ENCODE data around the gene DNAJC15. TPM values are rescaled to one million over a fixed set of nuclear protein-coding genes. Genes with fewer than 3 reads are reported as not detected.

Gene DNAJC15
- total and polyA plus RNA-seq, 2 of the 8 experiments (the other 6 are each of a cell fraction or from before 2014, with no cell fraction given): 5.8 to 20.8 TPM

GRCh38 chr13:43136920-43137575, 113.7 kb downstream of the DNAJC15 start:
- no peak overlapping the region for H2BK20ac ChIP-seq (ENCODE audit: low read length)

More at GRCh38 chr13:43136920-43137575, 113.7 kb downstream of the DNAJC15 start:
- no peak for DNase-seq (ENCODE audit: low read depth in 1 of 2, low spot score in 2 of 2)
- no peak overlapping the region for H4K91ac ChIP-seq (replicated peaks; ENCODE audit: insufficient read length, low read length)
- no peak overlapping the region for H3K23ac ChIP-seq (ENCODE audit: insufficient read length)
- no peak overlapping the region for H4K5ac ChIP-seq (ENCODE audit: insufficient read length, low read depth, low read length)
- peak overlapping the region; percentile 29; the same call in 1 of the 2 replicates for H2AFZ ChIP-seq (ENCODE audit: low read length)
- H3K4me1 ChIP-seq (replicated peaks in 1 of 4; ENCODE audit: control insufficient read depth in 3 of 4, insufficient read depth in 4 of 4, low read length in 3 of 4): peaks cover 8 to 17% (median 10%) of the 10 kb centered on the region in 4 experiments; a peak in 6 of 7 replicates
- H3K36me3 ChIP-seq (ENCODE audit: control insufficient read depth in 2 of 4, insufficient read depth in 4 of 4, low read length in 3 of 4): no peaks in the 10 kb centered on the region
- no peak for FAIRE-seq
- ChIA-PET POLR2A (ENCODE audit: partially characterized antibody) (interaction anchor here (1.5 kb wide), 1 partner anchor 276 kb away, joined by 3 read pairs; no protein-coding TSS in a partner anchor), CTCF (ENCODE audit: partially characterized antibody) (interaction anchor here (0.6 to 2.4 kb wide), 5 partner anchors 15 to 169 kb away, joined by 3 to 6 read pairs (median 3); no protein-coding TSS in a partner anchor)
- WGBS, 2 experiments (ENCODE audit: extremely low coverage in 1 of 2, insufficient coverage in 1 of 2, insufficient read length in 1 of 2, insufficient replicate concordance in 2 of 2, low coverage in 1 of 2, low lambda C conversion rate in 2 of 2, missing lambda C conversion rate in 1 of 2): 72% methylated on average over 7 of the region's 7 CpGs; no CpG with 5 or more reads in 1 of the 2 experiments
- no peak overlapping the region for H2BK15ac ChIP-seq (ENCODE audit: low read length)
- TF ChIP-seq BACH1 (IDR thresholded peaks at IDR 0.05; ENCODE audit: low read length) (peak; percentile 7; the same call in 1 of the 2 replicates), CHD1 (IDR thresholded peaks at IDR 0.05; ENCODE audit: low read depth, low read length) (no peak)
- no peaks in the 10 kb centered on the region for H3K27me3 ChIP-seq (replicated peaks in 1 of 4; ENCODE audit: control insufficient read depth in 3 of 4, extremely low read depth in 1 of 4, insufficient read depth in 3 of 4, low read length in 3 of 4)
- no peak overlapping the region for H2BK120ac ChIP-seq (replicated peaks; ENCODE audit: low read depth, low read length)
- no peak overlapping the region for H3K4me2 ChIP-seq (ENCODE audit: insufficient read depth in 1 of 2, low read depth in 2 of 2, low read length in 2 of 2)
- no peak overlapping the region for H3K14ac ChIP-seq (ENCODE audit: insufficient read length)
- H4K20me1 ChIP-seq (replicated peaks in 1 of 2; ENCODE audit: control insufficient read depth in 1 of 2, insufficient read depth in 2 of 2, low read length in 2 of 2): no peaks in the 10 kb centered on the region
- no peaks in the 10 kb centered on the region for H3K79me2 ChIP-seq (ENCODE audit: control insufficient read depth in 1 of 2, insufficient read depth in 2 of 2, low read length in 2 of 2)
- no peak overlapping the region for H3K56ac ChIP-seq (replicated peaks; ENCODE audit: insufficient read length, low read depth, low read length)
- no peak overlapping the region for H4K8ac ChIP-seq (ENCODE audit: extremely low read depth, insufficient read depth, low read length)
- no peak overlapping the region for H3K4me3 ChIP-seq (ENCODE audit: extremely low read depth in 1 of 4, insufficient read depth in 2 of 4, low read depth in 3 of 4, low read length in 4 of 4)
- H3K4ac ChIP-seq (replicated peaks; ENCODE audit: insufficient read length, low read depth, low read length): no peak overlapping the region
- no peak overlapping the region for H3K27ac ChIP-seq (ENCODE audit: low read depth, low read length)
- H3K23me2 ChIP-seq (ENCODE audit: low read depth, low read length): no peaks in the 10 kb centered on the region
- no peak overlapping the region for H2AK5ac ChIP-seq (ENCODE audit: low read depth, low read length)
- H3K9me3 ChIP-seq (ENCODE audit: insufficient read depth in 2 of 2, low read depth in 1 of 2, low read length in 1 of 2): no peaks in the 10 kb centered on the region
- no peaks in the 10 kb centered on the region for H3K79me1 ChIP-seq (ENCODE audit: low read depth, low read length)
- no peak overlapping the region for H2BK5ac ChIP-seq (ENCODE audit: low read depth, low read length)
- no peak overlapping the region; the same call in 1 of the 2 replicates for H3K18ac ChIP-seq (ENCODE audit: extremely low read depth, low read length)
- no peak overlapping the region for H2BK12ac ChIP-seq (ENCODE audit: low read depth, low read length)
- H3K9ac ChIP-seq (replicated peaks in 1 of 4; ENCODE audit: extremely low read depth in 1 of 4, low read depth in 3 of 4, low read length in 3 of 4): no peak overlapping the region
